KOPT-K1 (cell line): Measurements from ENCODE around the gene MFAP5.
"Not testable (repeated sequence)": the region's sequence is repeated elsewhere in the genome, so short reads cannot be mapped to it uniquely, and the experiment has no call there.

ENCODE experiments used
- H3K27ac ChIP-seq: fragments of 200-600 bp; sonication (generic); 2 replicates; pipeline ENCODE4 v1.5.1; 2016; ENCODE audit warnings: antibody characterized with exemption, mild to moderate bottlenecking, low read depth, low read length; ENCODE audit not compliant: poor library complexity, severe bottlenecking
- H3K36me3 ChIP-seq: fragments of 200-600 bp; sonication (generic); 2 replicates; pipeline ENCODE4 v1.5.1; 2017; ENCODE audit warnings: antibody characterized with exemption, mild to moderate bottlenecking, low read length, moderate library complexity; ENCODE audit not compliant: insufficient read depth
- H3K9me3 ChIP-seq: fragments of 200-600 bp; sonication (generic); 2 replicates; pipeline ENCODE4 v1.5.1; 2017; ENCODE audit warnings: antibody characterized with exemption, low read length, mild to moderate bottlenecking; ENCODE audit not compliant: insufficient read depth, poor library complexity, severe bottlenecking

The MFAP5 gene

GRCh38 chr12:8622646-8623045 is 40.0 kb downstream of the MFAP5 start:
- Histone ChIP-seq H3K27ac (no peak overlapping the region), H3K9me3 (peaks cover 8% of the 10 kb centered on the region), H3K36me3 (no peaks in the 10 kb centered on the region)

DNA sequence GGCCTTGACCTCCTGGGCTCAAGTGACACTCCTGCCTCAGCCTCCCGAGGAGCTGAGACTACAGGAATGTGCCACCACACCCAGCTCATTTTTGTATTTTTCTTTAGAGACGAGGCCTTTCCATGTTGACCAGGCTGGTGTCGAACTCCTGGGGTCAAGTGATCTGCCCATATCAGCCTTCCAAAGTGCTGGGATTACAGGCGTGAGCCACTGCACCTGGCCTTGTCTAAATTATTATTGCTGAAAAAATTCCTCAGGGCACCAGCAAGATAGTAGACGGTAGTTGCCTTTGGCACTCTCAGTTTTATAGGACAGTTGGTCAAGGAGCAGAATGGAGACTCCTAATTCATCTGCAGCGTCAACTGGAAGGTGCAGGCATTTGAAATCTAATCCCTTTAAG is 47.4 kb downstream of the MFAP5 start:
- no peaks in the 10 kb centered on the region for H3K9me3 ChIP-seq
- no peak overlapping the region for H3K27ac ChIP-seq
- no peaks in the 10 kb centered on the region for H3K36me3 ChIP-seq

DNA sequence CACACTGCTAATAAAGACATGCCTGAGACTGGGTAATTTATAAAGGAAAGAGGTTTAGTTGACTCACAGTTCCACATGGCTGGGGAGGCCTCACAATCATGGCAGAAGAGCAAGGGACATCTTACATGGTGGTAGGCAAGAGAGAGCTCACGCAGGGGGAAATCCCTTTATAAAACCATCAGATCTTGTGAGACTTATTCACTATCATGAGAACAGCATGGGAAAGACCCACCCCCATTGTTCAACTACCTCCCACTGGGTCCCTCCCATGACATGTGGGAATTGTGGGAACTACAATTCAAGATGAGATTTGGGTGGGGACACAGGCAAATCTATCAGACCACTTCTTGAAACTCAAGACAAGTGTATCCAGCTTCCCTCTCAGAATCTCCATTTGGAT is 48.7 kb downstream of the MFAP5 start:
- H3K27ac ChIP-seq, H3K9me3 ChIP-seq, H3K36me3 ChIP-seq: not testable (repeated sequence)

DNA sequence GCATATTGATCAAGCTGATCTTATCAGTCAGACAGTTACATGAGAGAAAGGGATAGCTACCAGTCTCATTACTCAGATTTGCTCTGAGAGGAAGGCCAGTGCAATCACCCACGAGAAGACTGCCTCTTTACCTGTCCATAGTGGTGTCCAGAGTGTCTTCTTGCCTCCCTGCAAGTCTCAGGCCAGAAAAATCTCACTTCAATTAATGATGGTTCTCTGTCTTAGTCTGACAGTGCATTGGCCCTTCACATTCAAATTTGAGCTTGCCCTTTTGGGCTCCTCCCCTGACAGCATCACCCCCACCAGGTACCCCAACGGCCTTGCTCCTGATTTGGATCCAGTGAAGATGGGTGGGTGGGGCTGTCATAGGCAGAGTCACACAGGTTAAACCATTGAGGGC is 50.0 kb downstream of the MFAP5 start, which contains the start of gene AICDA:
Gene AICDA (minus strand): TSS at position 231 of the 400 bp plus-strand sequence. CDS start 92 bp downstream, at position 139.
- H3K27ac ChIP-seq, result no peak within 1 kb of the TSS
- no peaks in the 10 kb centered on the region for H3K9me3 ChIP-seq
- no peaks in the 10 kb centered on the region for H3K36me3 ChIP-seq

DNA sequence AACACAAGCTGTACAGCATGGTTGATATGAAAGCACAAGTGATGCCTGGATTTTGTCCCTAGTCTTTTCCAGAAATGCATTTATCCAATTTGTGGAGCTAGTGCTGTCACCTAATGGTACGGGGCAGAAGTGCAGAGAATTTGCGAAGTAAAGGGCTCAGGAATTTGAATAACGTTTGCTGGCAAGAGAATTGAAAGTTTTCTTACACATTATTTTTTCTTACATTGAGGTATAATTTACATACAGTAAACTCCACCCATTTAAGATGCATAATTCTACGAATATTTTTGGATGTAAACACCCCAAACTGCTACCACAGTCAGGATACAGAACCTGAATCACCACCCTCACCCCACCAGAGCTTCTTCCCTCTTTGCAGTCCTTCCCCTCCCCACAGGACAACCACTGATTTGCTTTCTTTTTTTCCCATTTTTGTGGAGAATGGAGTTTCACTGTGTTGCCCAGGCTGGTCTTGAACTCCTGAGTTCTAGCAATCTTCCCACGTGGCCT is 53.5 kb downstream of the MFAP5 start:
- H3K27ac ChIP-seq, result no peak overlapping the region
- no peaks in the 10 kb centered on the region for H3K36me3 ChIP-seq
- no peaks in the 10 kb centered on the region for H3K9me3 ChIP-seq

DNA sequence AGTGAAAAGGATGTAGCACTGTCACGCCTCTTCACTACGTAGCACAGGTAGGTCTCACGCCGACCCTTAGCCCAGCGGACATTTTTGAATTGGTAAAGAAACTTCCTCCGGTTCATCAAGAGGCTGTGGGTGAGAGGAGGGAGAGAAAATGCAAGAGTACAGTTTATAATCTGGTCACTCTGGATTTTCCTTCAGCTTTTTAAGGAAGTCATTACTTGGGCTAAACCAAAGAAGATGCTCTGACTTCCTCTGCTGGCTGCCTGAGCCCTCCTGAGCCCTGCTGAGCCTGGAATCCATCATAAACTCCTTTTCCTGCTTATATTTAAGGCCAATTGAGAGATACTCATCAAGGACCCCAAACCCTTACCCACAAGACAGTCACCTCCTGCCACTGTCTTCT is 55.7 kb downstream of the MFAP5 start:
- Histone ChIP-seq H3K36me3 (no peaks in the 10 kb centered on the region), H3K9me3 (no peaks in the 10 kb centered on the region), H3K27ac (no peak overlapping the region)

DNA sequence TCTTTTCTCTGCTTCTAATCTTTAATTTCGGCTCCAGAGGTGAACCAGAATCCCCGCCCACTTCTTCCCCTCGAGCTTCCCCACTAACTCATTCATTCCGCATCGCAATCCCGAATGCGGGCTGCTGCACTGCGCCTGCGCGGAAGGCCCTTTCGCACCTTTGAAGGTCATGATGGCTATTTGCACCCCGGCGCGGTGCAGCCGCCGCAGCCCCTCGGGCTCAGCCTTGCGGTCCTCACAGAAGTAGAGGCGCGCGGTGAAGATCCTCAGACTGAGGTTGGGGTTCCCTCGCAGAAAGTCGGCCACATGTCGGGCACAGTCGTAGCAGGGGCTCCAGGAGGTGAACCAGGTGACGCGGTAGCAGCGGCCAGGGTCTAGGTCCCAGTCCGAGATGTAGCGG is 57.6 kb downstream of the MFAP5 start:
- Histone ChIP-seq H3K27ac (no peak overlapping the region), H3K9me3 (no peaks in the 10 kb centered on the region), H3K36me3 (no peaks in the 10 kb centered on the region)

GRCh38 chr12:8603856-8604255 is 58.8 kb downstream of the MFAP5 start:
- no peak overlapping the region for H3K27ac ChIP-seq
- H3K36me3 ChIP-seq, result no peaks in the 10 kb centered on the region
- H3K9me3 ChIP-seq, result no peaks in the 10 kb centered on the region

DNA sequence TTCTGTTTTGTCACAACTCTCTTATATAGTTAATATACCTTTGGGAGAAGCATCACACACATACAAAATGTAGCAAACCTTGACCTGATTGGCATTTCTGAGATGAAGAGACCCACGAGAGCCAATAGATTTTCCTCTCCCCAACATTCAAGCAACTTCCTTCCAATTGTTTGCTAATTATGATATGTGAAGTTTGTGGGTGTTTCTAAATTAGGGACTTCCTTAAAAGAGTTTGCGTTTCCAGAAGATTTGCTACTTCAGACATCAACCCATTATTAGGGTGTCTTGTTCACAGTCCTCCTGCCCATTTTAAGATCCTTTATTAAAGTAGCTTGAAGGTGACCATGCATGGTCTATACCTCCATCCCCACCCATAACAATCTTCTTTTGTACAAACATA is 59.3 kb downstream of the MFAP5 start:
- Histone ChIP-seq H3K36me3 (no peaks in the 10 kb centered on the region), H3K9me3 (no peaks in the 10 kb centered on the region), H3K27ac (no peak overlapping the region)

GRCh38 chr12:8596561-8596960 is 66.1 kb downstream of the MFAP5 start:
- no peak overlapping the region for H3K27ac ChIP-seq
- no peaks in the 10 kb centered on the region for H3K9me3 ChIP-seq
- no peaks in the 10 kb centered on the region for H3K36me3 ChIP-seq
